RPMI7951 (cell line): ENCODE data around the gene DMD. TPM values are rescaled to one million over a fixed set of nuclear protein-coding genes. Genes with fewer than 3 reads are reported as not detected.

Experiments used
- DNase-seq: peaks from one replicate; pipeline ENCODE4 v3.0.0-alpha.2; 2012; ENCODE audit warnings: low read depth
- total RNA-seq: library from RNA; depleted of rRNA; stranded (reverse); fragments of >200 nt; shearing (Covaris generic); gene quantifications from 2 replicates; pipeline ENCODE4 v1.2.3, GENCODE V29; 2014

Gene DMD
- total RNA-seq, 1 experiment from 2014 or later = 2.0 TPM

GRCh38 chrX:31236231-31236630 lies 1975.1 kb downstream of the DMD start:
- no peak for DNase-seq

DNA sequence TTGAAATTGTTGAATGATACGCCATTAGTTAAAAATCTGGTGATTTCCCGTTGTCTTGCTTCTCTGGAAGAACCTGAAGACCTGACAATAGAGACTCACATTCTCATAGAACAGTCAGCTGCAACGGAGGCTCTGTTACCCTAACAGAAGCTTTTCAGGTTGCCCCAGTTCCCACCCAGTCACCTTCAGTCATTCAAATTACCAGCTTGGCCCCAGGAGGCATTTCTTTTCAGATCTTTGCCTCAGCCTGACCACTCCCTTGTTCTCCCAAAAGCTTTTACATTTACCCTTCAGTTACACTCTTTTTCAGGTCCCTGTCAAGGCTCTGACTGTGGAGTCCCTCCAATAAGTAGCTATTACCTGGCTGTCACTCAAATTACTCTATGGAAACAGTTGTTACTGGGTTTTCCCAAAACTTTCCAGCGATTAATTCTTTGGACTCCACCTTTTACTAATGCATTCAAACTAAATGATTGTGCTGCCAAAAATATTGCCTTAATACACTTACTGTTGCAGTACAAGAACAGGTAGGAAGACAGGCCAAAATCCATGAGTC lies 1977.3 kb downstream of the DMD start:
- no peak for DNase-seq

- DNase-seq = no peak
Measured at GRCh38 chrX:31232506-31232905, 1978.8 kb downstream of the DMD start.

GRCh38 chrX:31228909-31229308 lies 1982.4 kb downstream of the DMD start:
- no peak for DNase-seq

DNA sequence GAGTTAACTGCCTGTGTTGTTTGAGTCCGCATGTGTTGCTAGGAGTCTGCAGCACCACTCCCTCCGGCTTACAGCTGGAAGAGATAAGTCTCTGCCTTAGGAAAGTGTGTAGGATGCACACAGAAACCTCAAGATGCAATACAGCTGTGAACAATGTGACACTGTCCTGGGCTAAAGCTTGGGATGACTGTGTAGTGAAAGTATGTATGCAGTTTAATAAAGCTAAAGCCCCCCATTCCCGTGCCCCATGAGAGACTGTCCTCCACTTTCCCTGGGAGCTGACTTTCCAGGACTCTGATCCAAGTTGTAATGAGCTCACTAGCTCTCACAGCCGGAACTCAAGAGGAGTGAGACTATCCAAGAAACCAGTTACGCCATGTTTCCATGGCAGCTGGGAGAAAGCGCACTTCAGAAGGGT lies 1982.9 kb downstream of the DMD start:
- DNase-seq = peak; percentile 29

- no peak for DNase-seq
Measured at GRCh38 chrX:31227250-31227649, 1984.1 kb downstream of the DMD start.

DNA sequence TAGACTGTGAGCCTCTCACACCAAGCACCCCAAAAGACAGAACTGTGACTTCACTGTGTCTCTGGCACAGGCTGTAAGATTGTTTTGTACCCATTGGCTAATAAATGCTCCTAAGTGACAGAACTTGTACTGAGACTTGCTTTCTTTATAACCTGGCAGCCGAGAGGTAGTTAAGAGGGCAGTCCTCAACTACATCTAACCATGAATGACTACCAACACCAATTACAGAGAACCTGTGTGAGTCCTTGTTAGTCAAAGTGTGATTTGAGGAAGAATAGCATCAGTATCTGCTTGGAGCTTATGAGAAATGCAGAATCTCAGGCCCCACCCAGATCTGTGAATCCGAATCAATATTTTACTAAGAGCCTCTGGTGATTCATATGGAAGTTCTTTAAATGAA lies 1985.5 kb downstream of the DMD start:
- no peak for DNase-seq

DNA sequence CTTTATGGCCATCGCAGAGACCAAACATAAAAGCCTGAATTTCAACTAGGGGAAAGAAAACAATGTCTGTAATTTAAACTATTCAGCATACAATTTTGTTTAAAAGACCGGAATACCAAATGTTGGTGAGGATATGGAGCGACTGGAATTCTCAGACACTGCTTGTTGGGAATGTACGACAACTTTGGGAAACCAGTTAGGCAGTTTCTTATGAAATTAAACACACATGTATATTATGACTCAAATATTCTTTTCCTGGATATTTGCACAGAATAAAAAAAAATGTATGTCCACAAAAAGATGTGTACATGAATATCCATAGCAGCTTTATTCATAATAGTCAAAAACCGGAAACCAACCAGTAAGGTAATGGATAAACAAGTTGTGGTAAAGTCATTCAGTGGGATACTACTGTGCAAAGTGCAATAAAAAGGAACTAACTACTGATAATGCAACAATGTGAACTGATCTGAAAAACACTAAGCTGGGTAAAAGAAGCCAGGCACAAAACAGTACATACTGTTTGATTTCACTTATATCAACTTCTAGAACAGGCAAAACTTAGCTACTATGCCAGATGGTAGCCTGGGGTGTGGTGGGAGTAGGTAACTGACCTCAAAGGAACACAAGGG lies 1986.9 kb downstream of the DMD start:
- DNase-seq = no peak

- peak; percentile 50 for DNase-seq
Measured at GRCh38 chrX:31223817-31224216, 1987.5 kb downstream of the DMD start.

DNA sequence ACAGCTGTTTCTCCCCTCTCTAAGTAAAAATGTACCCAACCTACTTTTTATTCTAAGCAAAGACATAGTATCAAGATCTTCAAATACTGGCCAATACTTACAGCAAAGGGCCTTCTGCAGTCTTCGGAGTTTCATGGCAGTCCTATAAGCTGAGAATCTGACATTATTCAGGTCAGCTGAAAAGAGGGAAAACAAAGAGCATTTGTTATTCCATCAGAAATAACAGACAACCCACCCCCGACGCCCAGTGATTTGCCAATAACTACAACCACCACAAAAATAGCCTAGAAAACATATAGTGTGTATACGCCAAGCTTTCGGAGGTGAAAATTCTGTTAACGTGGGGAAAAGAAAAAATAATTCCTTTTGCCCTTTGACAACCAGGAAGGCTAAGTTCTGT lies 1988.4 kb downstream of the DMD start:
- no peak for DNase-seq

GRCh38 chrX:31219174-31219573 lies 1992.2 kb downstream of the DMD start:
- DNase-seq = peak; percentile 7

GRCh38 chrX:31217084-31217483 lies 1994.3 kb downstream of the DMD start:
- DNase-seq = no peak

- DNase-seq = no peak
Measured at GRCh38 chrX:31215277-31215815, 1996.0 kb downstream of the DMD start.

GRCh38 chrX:31213941-31214340 lies 1997.4 kb downstream of the DMD start:
- DNase-seq = peak; percentile 10

DNA sequence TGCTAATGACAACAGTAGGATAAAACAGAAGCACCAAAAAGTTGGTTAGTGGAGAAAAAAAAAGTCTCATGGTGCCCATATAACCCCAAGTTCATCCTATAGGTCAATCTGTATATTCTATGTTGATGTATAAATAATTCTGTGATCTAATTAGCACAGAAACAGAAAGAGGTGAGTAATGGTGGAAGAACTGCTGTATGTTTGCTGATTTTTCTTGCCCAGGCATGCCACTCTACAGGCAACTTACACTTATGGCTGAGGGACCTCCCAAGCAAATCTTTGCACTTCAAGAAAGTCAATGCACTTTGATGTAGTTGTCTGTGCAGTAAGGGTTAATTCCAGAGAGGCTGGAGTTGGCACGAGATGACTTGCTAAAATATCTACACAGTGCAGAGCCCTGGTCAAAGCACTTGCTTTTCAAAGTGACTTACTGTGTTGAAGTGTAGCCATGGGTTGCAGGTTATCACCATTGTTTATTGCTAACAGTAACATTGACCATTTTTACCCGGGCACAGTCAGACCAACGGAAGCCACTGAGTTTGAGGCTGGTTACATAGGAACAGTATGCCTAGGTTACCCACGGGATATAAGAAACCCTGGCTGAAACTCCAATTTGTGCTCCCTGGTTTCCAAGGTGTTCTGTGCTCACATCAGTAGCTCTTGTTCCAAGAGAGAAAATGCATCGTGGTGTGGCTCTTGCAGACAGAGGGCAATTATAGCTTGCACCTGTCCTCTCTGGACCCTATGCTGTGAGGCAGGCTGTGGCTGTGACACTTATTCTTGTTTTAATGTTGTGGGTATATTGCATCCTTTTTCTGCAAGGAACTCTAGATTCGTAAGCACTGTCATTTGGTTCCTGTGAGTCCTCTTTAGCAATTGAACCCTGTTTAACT lies 1998.2 kb downstream of the DMD start:
- DNase-seq = no peak

DNA sequence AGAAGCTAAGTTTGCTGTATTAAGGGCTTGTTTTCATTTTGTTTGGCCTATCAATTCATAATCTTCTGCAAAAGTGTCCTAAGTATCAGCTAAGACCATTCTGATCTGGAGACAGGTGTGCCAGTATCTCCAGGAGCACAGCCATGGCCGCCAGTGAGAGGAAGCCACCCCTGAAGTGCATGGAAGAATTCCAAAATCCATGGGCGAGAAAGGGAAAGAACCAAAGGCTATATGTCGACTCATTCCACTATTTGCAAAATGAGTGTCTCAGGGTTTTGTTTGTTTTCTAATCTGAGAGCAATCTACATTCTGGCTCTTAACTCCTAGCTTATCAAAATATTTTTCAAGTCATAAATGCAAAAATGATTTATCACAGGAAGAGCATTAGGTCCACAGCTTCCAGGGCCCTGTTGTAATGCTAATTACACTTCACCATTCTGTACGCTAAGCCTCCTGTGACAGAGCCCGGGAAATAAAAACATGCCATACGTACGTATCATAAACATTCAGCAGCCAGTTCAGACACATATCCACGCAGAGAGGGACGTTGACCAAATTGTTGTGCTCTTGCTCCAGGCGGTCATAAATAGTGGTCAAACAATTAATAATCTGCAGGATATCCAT lies 2002.2 kb downstream of the DMD start:
- DNase-seq = no peak

- peak; percentile 3 for DNase-seq
Measured at GRCh38 chrX:31201503-31201902, 2009.8 kb downstream of the DMD start.

DNA sequence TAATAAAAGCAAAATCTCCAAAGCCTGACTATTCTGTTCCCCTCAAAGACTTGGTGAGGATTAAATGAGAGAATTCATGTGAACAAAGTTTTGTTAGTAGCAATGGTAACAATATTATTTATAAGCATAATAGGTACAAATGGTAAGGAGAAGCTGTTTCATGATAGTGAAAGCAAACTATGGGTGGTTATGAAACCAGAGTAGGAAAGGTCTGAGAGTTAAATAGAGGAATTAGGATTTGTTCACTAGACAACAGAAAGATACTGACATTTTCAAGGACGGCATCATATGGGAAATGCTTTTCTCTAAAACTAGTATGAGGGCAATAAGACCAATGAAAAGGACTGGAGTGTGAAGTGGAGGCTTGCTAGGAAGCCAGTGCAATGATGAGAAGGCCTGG lies 2010.9 kb downstream of the DMD start:
- no peak for DNase-seq

- DNase-seq = no peak
Measured at GRCh38 chrX:31199840-31200114, 2011.6 kb downstream of the DMD start.

- peak; percentile 9 for DNase-seq
Measured at GRCh38 chrX:31199056-31199839, 2012.1 kb downstream of the DMD start.

DNA sequence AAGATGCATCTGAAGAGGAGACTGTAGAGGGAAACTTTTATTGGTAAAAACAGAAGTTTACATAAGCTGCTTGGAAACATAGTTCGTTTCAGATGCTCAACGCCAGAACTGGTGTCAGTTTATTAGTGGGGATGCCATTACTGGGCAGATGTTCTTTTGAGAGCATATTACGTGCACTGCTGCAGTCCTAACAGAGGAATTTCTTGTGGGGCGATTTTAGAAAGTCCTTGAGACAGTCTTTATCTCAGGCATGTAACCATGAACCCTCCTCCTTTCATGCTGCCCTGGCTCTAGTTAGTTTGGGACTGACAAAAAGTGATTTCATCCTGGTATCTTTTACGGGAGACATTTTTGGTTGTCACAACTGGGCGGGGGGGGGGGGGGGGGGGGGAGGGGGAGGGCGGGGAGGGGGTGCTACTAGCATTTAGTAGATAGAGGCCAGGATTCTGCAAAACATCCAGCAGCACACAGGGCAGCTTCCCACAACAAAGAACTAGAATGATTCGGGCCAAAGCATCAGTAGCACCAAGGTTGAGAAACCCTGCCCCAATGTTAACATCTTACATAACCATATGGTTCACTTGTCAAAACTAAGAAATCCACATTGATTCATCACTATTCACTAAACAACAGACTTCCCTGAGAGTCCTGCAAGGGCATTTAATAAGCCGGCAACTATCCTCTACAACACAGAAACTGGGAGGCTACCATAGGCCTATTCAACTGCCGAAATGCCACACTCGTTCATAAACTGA lies 2021.0 kb downstream of the DMD start:
- DNase-seq = no peak
